Astrocyte (in vitro differentiated cells and primary cell): ENCODE results near the gene HDC. TPM values are rescaled to one million over a fixed set of nuclear protein-coding genes. Genes with fewer than 3 reads are reported as not detected.
A peak's percentile ranks its signal among the peaks of the same experiment; 100 is the strongest.

Experiments
- DNase-seq: peaks from one replicate; pipeline ENCODE4 v3.0.0-alpha.2; 2010; ENCODE audit warnings: low read depth
- FAIRE-seq: peaks from 2 replicates; lab custom pipeline; 2011; peaks lifted over from hg19 to GRCh38; lab: Jason Lieb, UNC
- H2AFZ ChIP-seq: 2 replicates; pipeline ENCODE4 v1.6.0; 2012; ENCODE audit warnings: low read depth, low read length, inconsistent platforms
- H3K27ac ChIP-seq: 2 replicates; pipeline ENCODE4 v1.5.1; 2011; ENCODE audit warnings: low read depth, low read length, inconsistent platforms
- H3K27me3 ChIP-seq: 2 replicates; pipeline ENCODE4 v1.6.0; 2011; ENCODE audit warnings: low read length, inconsistent platforms; ENCODE audit not compliant: insufficient read depth
- H3K36me3 ChIP-seq: 2 replicates; pipeline ENCODE4 v1.5.1; 2011; ENCODE audit warnings: low read length, inconsistent platforms; ENCODE audit not compliant: insufficient read depth
- H3K4me1 ChIP-seq: 2 replicates; pipeline ENCODE4 v1.5.1; 2011; ENCODE audit warnings: low read length, inconsistent platforms; ENCODE audit not compliant: insufficient read depth
- H3K4me2 ChIP-seq: 2 replicates; pipeline ENCODE4 v1.6.0; 2012; ENCODE audit warnings: low read length, inconsistent platforms
- H3K4me3 ChIP-seq: 2 replicates; pipeline ENCODE4 v1.5.1; 2011; ENCODE audit warnings: low read depth, mild to moderate bottlenecking, low read length, inconsistent platforms; ENCODE audit not compliant: insufficient read depth
- H3K79me2 ChIP-seq: 2 replicates; pipeline ENCODE4 v1.6.0; 2012; ENCODE audit warnings: mild to moderate bottlenecking, low read length, inconsistent platforms; ENCODE audit not compliant: insufficient read depth
- H3K9ac ChIP-seq: 2 replicates; pipeline ENCODE4 v1.6.0; 2012; ENCODE audit warnings: mild to moderate bottlenecking, low read length, inconsistent platforms
- H3K9me3 ChIP-seq: 2 replicates; pipeline ENCODE4 v1.5.1; 2012; ENCODE audit warnings: low read depth, mild to moderate bottlenecking, low read length, inconsistent platforms; ENCODE audit not compliant: insufficient read depth
- H4K20me1 ChIP-seq: 2 replicates; pipeline ENCODE4 v1.6.0; 2012; ENCODE audit warnings: low read length, inconsistent platforms; ENCODE audit not compliant: insufficient read depth
- H3K27ac Mint-ChIP-seq: one replicate; pipeline ENCODE4 v1.8.0; 2021; ENCODE audit warnings: mild to moderate bottlenecking, mixed read lengths; ENCODE audit not compliant: unreplicated experiment
- H3K27me3 Mint-ChIP-seq: one replicate; pipeline ENCODE4 v1.8.0; 2021; ENCODE audit warnings: low read depth, mixed read lengths; ENCODE audit not compliant: unreplicated experiment
- H3K36me3 Mint-ChIP-seq: one replicate; pipeline ENCODE4 v1.8.0; 2021; ENCODE audit warnings: low read depth, mixed read lengths; ENCODE audit not compliant: unreplicated experiment
- H3K4me1 Mint-ChIP-seq: one replicate; pipeline ENCODE4 v1.8.0; 2021; ENCODE audit warnings: low read depth, mixed read lengths; ENCODE audit not compliant: unreplicated experiment
- H3K4me3 Mint-ChIP-seq: one replicate; pipeline ENCODE4 v1.8.0; 2021; ENCODE audit warnings: mild to moderate bottlenecking, moderate library complexity, mixed read lengths; ENCODE audit not compliant: unreplicated experiment
- H3K9me3 Mint-ChIP-seq: one replicate; pipeline ENCODE4 v1.8.0; 2021; ENCODE audit warnings: mild to moderate bottlenecking, mixed read lengths; ENCODE audit not compliant: unreplicated experiment
- CTCF ChIP-seq: IDR thresholded peaks from 2 replicates; pipeline ENCODE4 v1.5.1; 2011; ENCODE audit warnings: low read depth, mild to moderate bottlenecking, inconsistent platforms, low read length, moderate library complexity; ENCODE audit not compliant: insufficient read depth
- EZH2 ChIP-seq: IDR thresholded peaks from 2 replicates; pipeline ENCODE4 v1.6.1; 2012; ENCODE audit warnings: mild to moderate bottlenecking, low read length, inconsistent platforms; ENCODE audit not compliant: insufficient read depth
- total RNA-seq: library from RNA; stranded (reverse); gene quantifications from 2 replicates; pipeline ENCODE4 v1.2.1, GENCODE V29; 2021

The HDC gene
- total RNA-seq, 1 donor from 2014 or later, result not detected

GRCh38 chr15:50257924-50258323 is 7.6 kb downstream of the HDC start:
- DNase-seq, result peak; percentile 51
- Histone ChIP-seq H3K9me3 (no peaks in the 10 kb centered on the region), H3K4me1 (peaks cover 3% of the 10 kb centered on the region), H3K27ac (no peak overlapping the region), H4K20me1 (no peaks in the 10 kb centered on the region), H3K27me3 (no peaks in the 10 kb centered on the region), H3K36me3 (no peaks in the 10 kb centered on the region), H3K9ac (no peak overlapping the region), H2AFZ (no peak overlapping the region), H3K4me3 (no peak overlapping the region), H3K4me2 (no peak overlapping the region), H3K79me2 (no peaks in the 10 kb centered on the region)
- no peaks in the 10 kb centered on the region for H3K36me3 Mint-ChIP-seq
- H3K27me3 Mint-ChIP-seq, result peaks cover 11% of the 10 kb centered on the region
- H3K9me3 Mint-ChIP-seq, result peaks cover 5% of the 10 kb centered on the region
- H3K27ac Mint-ChIP-seq, result no peak overlapping the region
- H3K4me1 Mint-ChIP-seq, result no peaks in the 10 kb centered on the region
- FAIRE-seq, result no peak
- TF ChIP-seq CTCF (no peak), EZH2 (no peak)
- H3K4me3 Mint-ChIP-seq, result no peak overlapping the region

GRCh38 chr15:50257332-50257731 is 8.2 kb downstream of the HDC start:
- Histone ChIP-seq H3K4me1 (peaks cover 3% of the 10 kb centered on the region), H4K20me1 (no peaks in the 10 kb centered on the region), H3K4me3 (no peak overlapping the region), H3K27me3 (no peaks in the 10 kb centered on the region), H3K9ac (no peak overlapping the region), H3K4me2 (no peak overlapping the region), H3K9me3 (no peaks in the 10 kb centered on the region), H2AFZ (no peak overlapping the region), H3K79me2 (no peaks in the 10 kb centered on the region), H3K27ac (no peak overlapping the region), H3K36me3 (no peaks in the 10 kb centered on the region)
- DNase-seq, result no peak
- Mint-ChIP-seq H3K36me3 (no peaks in the 10 kb centered on the region), H3K27ac (no peak overlapping the region), H3K4me3 (no peak overlapping the region), H3K9me3 (peaks cover 2% of the 10 kb centered on the region), H3K27me3 (peaks cover 7% of the 10 kb centered on the region), H3K4me1 (no peaks in the 10 kb centered on the region)
- TF ChIP-seq CTCF, result no peak
- TF ChIP-seq EZH2, result no peak
- FAIRE-seq, result no peak

- H2AFZ ChIP-seq, result no peak overlapping the region
- FAIRE-seq (no peak), DNase-seq (peak; percentile 75)
- no peaks in the 10 kb centered on the region for H3K9me3 ChIP-seq
- peaks cover 2% of the 10 kb centered on the region for H3K9me3 Mint-ChIP-seq
- H3K4me3 Mint-ChIP-seq, result no peak overlapping the region
- H3K9ac ChIP-seq, result no peak overlapping the region
- H4K20me1 ChIP-seq, result no peaks in the 10 kb centered on the region
- H3K4me3 ChIP-seq, result no peak overlapping the region
- no peak overlapping the region for H3K4me2 ChIP-seq
- no peaks in the 10 kb centered on the region for H3K79me2 ChIP-seq
- no peaks in the 10 kb centered on the region for H3K36me3 Mint-ChIP-seq
- TF ChIP-seq CTCF, result no peak
- no peak for TF ChIP-seq EZH2
- H3K4me1 ChIP-seq, result peaks cover 3% of the 10 kb centered on the region
- H3K36me3 ChIP-seq, result no peaks in the 10 kb centered on the region
- H3K27ac ChIP-seq, result no peak overlapping the region
- H3K27me3 Mint-ChIP-seq, result peaks cover 7% of the 10 kb centered on the region
- no peaks in the 10 kb centered on the region for H3K27me3 ChIP-seq
- H3K27ac Mint-ChIP-seq, result no peak overlapping the region
- H3K4me1 Mint-ChIP-seq, result no peaks in the 10 kb centered on the region
Observed at GRCh38 chr15:50256188-50257041, 9.1 kb downstream of the HDC start.
